NCI-H2029 (cell line): ENCODE measurements around the gene C11orf98.
"Not testable (repeated sequence)": the region's sequence is repeated elsewhere in the genome, so short reads cannot be mapped to it uniquely, and the experiment has no call there.

Source experiments
- DNase-seq: peaks from one replicate; lab custom pipeline; 2025; lab: John Stamatoyannopoulos, UW

The C11orf98 gene

DNA sequence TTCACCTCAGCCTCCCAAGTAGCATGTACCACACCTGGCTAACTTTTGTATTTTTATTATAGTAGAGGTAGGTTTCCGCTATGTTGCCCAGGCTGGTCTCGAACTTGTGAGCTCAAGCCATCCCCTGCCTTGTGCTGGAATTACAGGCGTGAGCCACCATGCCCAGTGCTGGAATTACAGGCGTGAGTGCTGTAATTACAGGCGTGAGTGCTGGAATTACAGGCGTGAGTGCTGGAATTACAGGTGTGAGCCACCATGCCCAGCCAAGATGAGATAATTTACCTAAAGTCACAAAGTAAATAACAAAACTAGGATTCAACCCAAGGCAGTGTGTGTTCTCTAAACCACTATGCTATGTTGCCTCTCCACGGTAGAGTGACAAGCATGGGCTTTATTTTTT is 17.5 kb upstream of the C11orf98 start:
- DNase-seq: no peak

DNA sequence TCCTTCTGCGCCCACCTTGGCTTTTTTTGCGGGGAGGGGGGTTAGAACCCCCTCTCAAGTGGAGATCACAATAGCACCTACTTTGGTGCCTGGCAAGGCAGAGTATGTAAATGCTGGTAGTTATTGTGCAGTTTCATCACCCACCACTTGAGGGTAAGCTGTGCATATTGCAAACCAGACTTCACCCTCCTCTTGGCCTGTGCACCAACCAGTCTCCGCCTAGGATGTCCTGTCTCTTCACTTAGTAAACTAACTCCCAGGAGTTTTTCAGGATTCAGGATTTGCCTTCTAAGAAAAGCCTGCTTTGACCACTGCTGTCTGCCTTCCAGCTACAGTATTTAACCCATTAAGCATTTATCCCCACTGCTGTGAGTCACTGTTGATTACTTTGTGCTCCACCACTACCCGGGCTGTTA is 15.8 kb upstream of the C11orf98 start:
- peak; percentile 38 for DNase-seq

DNA sequence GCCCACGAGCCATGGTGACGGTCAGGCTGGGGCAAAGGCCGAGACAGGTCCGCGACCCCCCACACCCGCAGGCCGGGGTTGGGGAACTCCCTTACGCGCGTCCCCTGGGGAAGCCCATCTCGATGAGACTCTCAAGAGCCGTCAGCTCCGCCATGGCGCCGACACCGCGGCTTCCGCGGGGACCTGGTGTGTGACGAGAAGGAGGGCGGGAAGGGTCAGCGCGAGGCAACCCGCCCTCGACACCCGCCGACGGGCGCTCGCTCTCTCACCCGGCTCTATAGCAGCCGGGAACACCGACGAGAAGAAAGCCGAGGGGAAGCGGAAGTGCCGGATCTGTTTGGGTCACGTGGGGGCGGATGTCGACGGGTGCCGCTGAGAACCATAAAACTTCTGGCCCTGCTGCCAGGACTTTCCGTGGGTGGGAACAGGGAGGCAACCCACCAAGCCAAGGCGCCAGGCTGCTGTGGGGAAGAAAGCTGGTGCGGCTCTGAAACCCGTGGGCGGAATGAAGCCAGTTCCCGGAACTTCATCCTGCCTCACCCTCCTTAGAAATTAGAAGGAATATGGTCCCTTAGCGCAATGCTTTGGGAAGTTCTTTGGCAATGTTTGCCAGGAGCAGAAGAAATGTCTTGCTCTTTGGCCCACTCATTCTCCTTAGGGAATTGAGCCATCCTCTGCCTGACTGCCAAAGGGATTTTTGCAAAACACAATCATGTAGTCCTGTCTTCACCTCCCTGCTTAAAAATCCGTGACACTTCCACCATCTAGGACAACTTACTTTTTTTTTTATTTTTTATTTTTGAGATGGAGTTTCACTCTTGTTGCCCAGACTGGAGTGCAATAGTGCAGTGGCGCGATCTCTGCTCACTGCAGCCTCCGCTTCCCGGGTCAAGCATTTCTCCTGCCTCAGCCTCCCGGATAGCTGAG is 14.0 kb upstream of the C11orf98 start, which contains the start of gene UBXN1:
Gene UBXN1 (minus strand): TSS at position 304 of the 927 bp plus-strand sequence. CDS start 150 bp downstream, at position 154.
- DNase-seq: peak; percentile 87

DNA sequence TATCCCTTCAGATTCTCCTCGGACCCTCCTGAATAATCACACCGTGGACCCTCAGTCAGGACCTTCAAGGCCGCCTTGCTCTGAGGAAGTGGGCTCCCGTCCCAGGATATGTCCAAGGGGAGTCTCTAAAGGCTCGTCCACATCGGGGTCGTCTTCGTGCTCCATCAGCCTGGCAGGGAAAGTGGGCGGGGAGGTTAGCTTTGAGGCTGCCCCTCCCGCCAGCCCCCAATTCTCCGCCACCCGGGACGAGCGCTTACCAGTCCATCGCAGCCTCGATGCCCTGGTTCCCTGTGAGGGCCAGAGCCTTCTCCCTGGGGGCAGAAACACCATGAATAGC is 13.4 kb upstream of the C11orf98 start:
- no peak for DNase-seq

DNA sequence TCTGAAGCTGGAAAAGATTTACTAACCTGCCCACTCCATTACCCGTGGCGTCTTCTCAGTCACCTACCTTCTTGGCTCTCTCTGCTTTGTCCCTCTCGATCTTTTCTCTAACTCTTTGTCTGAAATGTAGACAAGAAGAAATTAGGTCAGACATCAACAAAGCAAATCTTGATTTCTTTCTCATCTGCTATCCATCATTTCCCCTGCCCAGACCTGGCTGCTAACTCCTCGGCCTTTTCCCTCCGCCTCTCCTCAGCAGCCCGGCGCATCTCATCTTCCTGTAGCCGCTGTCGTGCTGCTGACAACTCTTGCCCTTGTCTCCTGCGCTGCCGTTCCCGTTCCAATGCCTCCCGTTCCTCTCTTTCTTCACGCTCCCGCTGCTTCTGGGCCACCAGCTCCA is 12.7 kb upstream of the C11orf98 start:
- DNase-seq: no peak

DNA sequence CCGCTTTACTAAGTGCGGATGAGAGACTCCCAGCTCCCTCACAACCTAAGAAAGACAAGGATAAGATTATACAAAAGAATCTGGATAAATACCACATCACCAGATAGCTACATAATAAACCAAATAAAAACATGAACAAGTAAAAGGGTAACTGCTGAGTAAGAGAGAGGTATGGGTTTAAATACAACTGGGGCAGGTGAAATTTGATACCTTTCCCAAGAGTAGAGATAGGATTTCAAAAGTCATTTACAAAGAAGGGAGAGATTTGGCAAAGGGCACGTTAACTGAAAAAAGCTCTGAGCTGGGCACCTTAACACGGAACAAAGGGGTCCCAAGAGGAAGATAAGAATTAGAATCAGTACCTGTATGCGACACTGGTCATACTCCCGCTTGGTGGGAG is 12.1 kb upstream of the C11orf98 start:
- no peak for DNase-seq

DNA sequence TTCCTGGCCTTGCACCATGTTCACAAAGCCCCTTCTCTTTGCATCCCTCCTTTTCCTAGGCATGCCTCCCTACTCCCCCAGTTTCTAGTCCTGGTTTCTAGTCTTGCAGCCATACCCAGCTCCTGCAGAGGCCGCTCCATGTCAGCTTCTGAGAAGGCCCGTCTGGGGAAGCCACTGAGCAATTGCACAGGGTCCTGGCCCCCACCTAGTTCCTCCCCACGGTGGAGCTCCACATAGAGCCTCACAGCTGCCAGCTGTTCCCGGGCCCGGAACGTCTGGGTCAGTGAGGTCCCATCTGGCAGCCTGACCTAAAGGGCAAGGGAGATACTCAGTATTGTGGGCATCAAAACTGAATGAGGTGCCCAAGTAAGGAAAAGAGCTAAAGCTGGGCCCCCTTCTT is 11.7 kb upstream of the C11orf98 start:
- DNase-seq: no peak

DNA sequence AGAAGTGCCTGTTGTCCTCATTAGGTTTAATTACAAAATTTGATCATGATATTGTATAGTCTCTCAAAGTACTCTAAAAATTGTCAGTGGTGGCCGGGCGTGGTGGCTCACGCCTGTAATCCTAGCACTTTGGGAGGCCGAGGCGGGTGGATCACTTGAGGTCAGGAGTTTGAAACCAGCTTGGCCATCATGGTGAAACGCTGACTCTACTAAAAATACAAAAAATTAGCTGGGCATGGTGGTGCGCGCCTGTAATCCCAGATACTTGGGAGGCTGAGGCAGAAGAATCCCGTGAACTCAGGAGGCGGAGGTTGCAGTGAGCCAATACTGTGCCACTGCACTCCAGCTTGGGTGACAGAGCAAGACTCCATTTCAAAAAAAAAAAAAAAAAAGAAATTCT is 10.4 kb upstream of the C11orf98 start:
- not testable (repeated sequence) for DNase-seq

DNA sequence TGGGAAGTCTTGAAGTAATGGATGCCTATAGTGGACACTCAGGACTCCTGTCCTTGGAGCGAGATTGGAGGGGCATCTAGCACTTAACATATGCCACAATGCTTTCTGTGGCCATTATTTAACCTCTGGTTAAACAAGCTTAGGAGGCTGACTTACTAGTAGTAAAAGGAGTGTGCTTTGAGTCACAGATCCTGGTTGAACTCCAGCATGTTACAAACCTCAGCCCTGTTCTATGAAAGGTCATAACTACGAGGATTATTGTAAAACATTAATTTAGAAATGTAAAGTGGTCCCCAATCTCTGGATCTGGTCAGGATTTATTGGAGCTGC is 8.2 kb upstream of the C11orf98 start:
- no peak for DNase-seq

DNA sequence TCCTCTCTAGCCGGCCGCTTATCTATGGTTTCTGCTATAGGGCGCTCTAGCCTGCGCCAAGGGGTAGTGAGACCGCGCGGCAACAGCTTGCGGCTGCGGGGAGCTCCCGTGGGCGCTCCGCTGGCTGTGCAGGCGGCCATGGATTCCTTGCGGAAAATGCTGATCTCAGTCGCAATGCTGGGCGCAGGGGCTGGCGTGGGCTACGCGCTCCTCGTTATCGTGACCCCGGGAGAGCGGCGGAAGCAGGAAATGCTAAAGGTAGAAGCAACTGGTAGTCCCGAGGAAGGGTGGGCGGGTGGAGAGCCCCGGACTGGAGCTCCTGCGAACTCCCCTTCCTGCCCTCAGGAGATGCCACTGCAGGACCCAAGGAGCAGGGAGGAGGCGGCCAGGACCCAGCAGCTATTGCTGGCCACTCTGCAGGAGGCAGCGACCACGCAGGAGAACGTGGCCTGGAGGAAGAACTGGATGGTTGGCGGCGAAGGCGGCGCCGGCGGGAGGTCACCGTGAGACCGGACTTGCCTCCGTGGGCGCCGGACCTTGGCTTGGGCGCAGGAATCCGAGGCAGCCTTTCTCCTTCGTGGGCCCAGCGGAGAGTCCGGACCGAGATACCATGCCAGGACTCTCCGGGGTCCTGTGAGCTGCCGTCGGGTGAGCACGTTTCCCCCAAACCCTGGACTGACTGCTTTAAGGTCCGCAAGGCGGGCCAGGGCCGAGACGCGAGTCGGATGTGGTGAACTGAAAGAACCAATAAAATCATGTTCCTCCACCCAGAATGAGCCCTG is 6.8 kb upstream of the C11orf98 start, which contains the start of the genes LBHD1 and UQCC3:
Gene LBHD1 (minus strand): TSS at position 660 of the 782 bp plus-strand sequence. CDS start 2,236 bp downstream, outside the sequence.
Gene UQCC3 (plus strand): TSS at position 66 of the 782 bp plus-strand sequence. CDS start 73 bp downstream, at position 139.
- peak; percentile 79 for DNase-seq

DNA sequence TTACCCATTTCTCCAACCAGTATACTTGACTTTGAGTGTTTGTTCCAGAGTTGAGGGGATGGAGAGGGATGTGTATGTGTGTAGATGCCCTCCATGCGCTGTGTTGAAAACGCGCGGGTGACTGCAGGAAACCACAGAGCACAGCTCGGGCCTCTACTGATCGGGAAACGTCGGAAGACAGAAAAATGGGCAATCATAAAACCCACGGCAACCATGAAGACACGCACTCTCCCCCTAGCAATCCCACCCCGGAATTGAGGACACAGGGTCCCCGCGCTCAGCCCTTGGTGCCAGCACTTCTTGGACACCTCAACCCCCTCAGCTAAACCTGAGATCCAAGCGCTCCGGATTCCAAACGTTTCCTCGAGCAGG is 6.2 kb upstream of the C11orf98 start:
- no peak for DNase-seq

DNA sequence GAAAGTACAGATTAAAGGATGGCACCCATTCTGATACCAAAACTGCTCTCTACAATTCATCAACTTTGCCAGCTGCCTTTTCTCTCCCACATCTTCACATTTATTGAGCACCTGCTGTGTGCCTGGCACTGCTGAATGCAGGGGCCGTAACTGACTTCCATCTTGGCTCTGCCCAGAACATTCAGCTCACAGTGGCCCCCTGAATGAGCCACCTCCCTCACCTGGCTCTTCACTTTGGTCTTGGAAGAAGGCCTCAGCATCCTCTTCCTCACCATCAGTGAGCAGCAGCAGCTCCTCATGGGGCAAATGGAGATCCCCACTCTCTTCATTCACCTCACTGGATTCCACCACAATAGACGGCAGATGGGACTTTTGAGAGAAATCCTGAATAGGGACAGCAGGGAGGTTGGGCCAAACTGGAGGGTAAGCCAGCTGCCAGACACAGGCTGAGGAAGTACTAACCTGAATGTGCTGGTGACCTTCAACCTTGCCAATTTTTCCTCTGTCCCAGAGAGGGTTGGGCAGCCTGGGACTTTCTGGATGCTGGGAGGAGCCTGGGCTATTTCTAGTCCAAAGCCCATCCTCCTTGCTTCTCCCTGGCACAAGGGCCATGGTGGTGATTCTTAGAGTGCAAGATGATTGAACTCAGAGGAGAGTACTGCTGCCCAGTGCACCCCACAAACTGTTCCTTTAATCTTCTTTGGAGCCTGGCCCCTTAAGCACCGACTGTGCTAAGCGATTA is 4.6 kb upstream of the C11orf98 start:
- no peak for DNase-seq

DNA sequence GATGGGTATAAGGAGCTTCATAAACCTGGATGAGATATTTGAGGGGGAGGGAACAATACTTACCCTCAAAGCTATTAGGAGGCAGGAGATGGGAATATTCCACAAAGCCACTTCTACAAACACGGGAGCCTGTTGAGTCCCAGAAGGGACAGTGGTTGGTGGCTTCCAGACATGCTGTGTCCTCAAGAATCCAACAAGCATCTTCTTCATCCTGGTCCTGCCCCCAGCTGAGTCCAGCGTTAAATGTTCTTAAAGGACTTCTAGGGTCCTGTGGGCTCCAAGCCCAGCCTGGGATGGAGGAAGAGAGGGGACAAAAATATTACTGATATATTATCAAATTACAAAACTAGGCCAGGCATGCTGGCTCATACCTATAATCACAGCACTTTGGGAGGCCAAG is 2.5 kb upstream of the C11orf98 start:
- DNase-seq: no peak

DNA sequence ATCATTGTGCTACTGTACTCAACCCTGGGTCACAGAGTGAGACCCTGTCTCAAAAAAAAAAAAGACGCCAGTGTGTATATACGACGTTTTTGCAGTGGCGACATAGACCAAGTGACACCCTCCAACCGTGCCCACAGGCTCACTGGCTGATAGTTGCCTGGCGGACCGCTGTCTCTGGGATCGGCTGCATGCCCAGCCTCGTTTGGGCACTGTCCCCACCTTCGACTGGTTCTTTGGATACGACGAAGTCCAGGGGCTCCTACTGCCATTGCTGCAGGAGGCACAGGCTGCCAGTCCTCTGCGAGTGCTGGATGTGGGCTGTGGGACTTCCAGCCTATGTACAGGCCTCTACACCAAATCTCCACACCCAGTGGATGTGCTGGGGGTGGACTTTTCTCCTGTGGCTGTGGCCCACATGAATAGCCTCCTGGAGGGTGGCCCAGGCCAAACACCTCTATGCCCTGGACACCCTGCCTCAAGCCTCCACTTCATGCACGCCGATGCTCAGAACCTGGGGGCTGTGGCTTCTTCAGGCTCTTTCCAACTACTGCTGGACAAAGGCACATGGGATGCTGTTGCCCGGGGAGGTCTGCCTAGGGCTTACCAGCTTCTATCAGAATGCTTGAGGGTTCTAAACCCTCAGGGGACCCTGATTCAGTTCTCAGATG is 1.4 kb upstream of the C11orf98 start:
- DNase-seq: no peak

DNA sequence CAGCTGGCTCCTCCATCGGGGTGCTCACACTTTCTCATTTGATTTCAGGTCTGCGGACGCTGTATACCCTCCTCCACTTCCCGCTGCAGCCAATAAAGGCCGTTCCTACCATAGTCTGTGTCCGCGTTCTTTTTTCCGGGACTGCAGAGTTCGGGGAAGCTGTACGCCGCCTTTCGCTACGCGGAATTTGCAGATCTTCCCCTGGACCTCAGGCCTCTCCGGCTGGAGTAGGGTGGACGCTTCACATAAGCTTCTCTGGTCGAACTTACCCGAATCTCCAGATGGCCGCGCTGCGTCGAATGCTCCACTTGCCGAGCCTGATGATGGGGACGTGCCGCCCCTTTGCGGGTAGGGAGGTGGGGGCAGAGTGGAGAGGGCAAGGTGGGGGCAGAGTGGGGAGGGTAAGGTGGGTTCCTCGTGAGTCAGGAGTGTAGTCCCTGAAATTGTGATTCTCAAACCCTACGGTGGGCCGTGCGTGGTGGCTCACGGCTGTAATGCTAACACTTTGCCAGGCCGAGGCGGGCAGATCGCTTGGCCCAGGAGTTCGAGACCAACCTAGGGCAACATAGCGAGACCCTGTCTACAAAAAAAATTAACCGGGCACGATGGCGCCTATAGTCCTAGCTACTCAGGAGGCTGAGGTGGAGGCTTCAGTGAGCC is 719 bp upstream of the C11orf98 start:
- DNase-seq: peak; percentile 22

DNA sequence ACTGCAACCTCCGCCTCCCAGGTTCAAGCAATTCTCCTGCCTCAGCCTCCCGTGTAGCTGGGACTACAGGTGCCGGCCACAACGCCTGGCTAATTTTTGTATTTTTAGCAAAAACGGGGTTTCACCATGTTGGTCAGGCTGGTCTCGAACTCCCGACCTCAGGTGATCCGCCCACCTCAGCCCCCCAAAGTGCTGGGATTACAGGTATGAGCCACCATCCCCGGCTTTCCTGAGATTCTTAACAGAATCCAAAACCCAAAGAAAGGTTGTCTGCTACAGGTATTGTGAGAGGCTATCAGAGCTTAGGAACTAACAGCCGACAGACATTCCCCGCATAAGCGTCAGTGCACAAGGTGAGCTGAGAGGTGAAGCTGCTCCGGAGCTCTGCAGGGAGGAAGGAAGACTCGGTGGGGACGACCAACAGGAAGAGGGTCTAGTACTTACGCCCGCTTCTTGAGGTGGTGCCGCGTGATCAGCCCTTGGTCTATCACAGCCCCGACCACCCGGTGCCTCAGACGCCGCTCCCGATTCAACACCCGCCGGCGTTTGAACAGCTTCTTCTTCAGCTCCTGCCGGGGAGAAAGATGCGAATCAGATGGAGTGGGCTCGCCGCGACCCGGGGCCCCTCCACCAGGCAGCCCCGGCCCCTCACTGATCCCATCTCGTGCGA is 470 bp downstream of the C11orf98 start:
- peak; percentile 66 for DNase-seq

DNA sequence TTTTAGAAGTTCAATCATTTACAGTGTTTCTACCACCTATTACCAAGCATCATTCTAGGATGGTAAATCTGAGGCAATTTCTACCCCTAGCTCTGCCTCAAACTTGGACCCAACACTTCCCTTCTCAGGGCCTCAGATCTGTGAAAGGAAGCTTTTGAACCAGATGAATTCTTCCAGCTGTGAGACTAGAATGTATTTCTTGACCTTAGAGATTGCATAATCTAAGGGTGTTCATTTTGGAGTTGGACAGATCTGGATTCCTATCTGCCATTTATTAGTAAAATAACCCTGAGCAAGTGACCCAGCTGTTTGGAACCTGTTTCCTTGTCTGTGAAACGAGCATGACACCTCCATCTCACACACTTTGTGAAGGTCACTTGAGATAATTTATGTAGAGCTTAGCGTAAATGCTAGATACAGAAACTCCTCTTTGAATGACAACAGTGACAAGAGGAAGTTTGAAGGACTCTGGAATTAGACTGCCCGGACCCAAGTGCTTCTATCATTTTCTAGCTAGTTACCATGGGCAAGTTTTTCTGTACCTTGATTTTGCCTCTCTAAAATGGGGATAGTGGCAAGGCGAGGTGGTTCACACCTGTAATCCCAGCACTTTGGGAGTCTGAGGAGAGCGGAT is 8.1 kb downstream of the C11orf98 start:
- DNase-seq: no peak

DNA sequence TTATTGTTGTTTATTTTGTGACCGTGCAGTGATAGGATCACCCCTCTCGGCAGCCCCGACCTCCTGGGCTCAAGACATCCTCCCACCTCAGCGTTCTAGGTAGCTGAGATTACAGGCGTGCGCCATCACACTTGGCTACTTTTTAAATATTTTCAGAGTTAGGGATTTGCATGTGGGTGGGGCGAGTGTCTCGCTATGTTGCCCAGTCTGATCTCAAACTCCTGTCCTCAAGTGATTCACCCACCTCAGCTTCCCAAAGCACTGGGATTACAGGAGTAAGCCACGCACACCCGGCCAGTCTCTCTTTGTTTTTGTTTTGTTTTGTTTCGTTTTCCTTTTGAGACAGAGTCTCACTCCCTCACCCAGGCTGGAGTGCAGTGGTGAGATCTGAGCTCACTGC is 10.7 kb downstream of the C11orf98 start:
- DNase-seq: no peak

DNA sequence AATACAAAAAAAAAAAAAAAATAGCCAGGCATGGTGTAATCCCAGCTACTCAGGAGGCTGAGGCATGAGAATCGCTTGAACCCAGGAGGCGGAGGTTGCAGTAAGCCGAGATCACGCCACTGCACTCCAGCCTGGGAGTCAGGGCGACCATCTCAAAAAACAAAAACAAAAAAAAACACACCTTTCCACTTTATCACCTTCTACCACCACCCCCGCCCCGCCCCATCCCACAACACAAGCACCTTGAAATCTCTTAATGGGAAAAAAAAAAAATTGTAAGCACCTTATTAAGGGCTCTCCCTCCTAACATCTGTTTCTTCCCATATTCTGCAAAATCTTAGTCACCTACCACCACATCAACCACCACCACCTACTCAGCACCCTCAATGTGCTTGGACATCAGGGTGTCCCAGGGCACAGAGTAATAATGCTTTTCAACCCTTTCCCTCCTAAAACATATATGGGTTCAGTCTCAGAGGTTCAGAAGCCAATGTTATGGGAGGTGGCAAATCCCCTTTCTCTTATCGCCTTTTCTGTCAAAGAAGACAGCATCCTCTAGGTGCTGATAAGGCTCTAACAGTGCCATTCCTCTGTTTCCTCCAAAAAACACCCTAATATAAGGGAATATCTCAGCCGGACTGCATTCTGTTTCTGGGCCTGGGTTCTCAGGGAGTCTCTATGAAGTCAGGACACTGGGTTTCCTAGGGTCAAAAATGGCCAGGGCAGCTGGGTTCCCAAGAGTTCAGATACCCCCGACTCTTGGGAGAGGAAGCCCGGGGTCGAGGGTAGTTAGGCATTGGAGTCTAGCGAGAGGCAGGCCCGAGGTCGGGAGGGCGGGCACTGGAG is 12.6 kb downstream of the C11orf98 start:
- no peak for DNase-seq
